B cell (primary cell): ENCODE results near the gene PAX2.

ENCODE experiments used
- EZH2 ChIP-seq: IDR thresholded peaks from 2 replicates; pipeline ENCODE4 v1.6.1; 2012; ENCODE audit warnings: borderline replicate concordance, low read depth, mild to moderate bottlenecking, moderate library complexity, low read length; ENCODE audit not compliant: insufficient read depth, poor library complexity, severe bottlenecking
- TF ChIP-seq, protein P1 (sequence below): fragments of 200-600 bp; IDR thresholded peaks from one replicate; pipeline ENCODE4 v1.8.0; 2022; ENCODE audit warnings: antibody characterized with exemption, mild to moderate bottlenecking

- TF ChIP-seq, protein P1, sequence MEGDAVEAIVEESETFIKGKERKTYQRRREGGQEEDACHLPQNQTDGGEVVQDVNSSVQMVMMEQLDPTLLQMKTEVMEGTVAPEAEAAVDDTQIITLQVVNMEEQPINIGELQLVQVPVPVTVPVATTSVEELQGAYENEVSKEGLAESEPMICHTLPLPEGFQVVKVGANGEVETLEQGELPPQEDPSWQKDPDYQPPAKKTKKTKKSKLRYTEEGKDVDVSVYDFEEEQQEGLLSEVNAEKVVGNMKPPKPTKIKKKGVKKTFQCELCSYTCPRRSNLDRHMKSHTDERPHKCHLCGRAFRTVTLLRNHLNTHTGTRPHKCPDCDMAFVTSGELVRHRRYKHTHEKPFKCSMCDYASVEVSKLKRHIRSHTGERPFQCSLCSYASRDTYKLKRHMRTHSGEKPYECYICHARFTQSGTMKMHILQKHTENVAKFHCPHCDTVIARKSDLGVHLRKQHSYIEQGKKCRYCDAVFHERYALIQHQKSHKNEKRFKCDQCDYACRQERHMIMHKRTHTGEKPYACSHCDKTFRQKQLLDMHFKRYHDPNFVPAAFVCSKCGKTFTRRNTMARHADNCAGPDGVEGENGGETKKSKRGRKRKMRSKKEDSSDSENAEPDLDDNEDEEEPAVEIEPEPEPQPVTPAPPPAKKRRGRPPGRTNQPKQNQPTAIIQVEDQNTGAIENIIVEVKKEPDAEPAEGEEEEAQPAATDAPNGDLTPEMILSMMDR, result no peak
- no peak for TF ChIP-seq EZH2
Measured at GRCh38 chr10:100877461-100877850, 132.1 kb downstream of the PAX2 start.
